Ovary (tissue), 3 donors: ENCODE results near the gene MMP14.

Experiments
- CTCF ChIP-seq, 3 donors: fragments of 450-650 bp in 2 of 3; fragments of 200-600 bp in 1 of 3; IDR thresholded peaks; one replicate each; pipeline versions ENCODE4 v1.5.1 to v1.8.0; 2016 to 2022; ENCODE audit warnings: antibody characterized with exemption in 3 of 3, mild to moderate bottlenecking in 1 of 3
- POLR2A ChIP-seq: fragments of 450-650 bp; IDR thresholded peaks from one replicate; pipeline ENCODE4 v1.6.1; 2017; ENCODE audit warnings: antibody characterized with exemption, mild to moderate bottlenecking, moderate library complexity
- donor health status: DM: no; HTN: no; CAD: no.

- no peak for TF ChIP-seq CTCF (IDR thresholded peaks at IDR 0.05)
- no peak for TF ChIP-seq POLR2A
These were observed 2.3 kb downstream of the MMP14 start for GRCh38 chr14:22838631-22839041.
